22Rv1 (cell line): ENCODE results near the gene CBR3.

Experiments used
- CTCF ChIP-seq: fragments of 450-650 bp; IDR thresholded peaks from 2 replicates; pipeline ENCODE4 v1.5.1; 2017; ENCODE audit warnings: mild to moderate bottlenecking
- ZFX ChIP-seq: fragments of 450-650 bp; IDR thresholded peaks from 2 replicates; pipeline ENCODE4 v1.6.1; 2017; ENCODE audit warnings: antibody characterized with exemption, borderline replicate concordance

DNA sequence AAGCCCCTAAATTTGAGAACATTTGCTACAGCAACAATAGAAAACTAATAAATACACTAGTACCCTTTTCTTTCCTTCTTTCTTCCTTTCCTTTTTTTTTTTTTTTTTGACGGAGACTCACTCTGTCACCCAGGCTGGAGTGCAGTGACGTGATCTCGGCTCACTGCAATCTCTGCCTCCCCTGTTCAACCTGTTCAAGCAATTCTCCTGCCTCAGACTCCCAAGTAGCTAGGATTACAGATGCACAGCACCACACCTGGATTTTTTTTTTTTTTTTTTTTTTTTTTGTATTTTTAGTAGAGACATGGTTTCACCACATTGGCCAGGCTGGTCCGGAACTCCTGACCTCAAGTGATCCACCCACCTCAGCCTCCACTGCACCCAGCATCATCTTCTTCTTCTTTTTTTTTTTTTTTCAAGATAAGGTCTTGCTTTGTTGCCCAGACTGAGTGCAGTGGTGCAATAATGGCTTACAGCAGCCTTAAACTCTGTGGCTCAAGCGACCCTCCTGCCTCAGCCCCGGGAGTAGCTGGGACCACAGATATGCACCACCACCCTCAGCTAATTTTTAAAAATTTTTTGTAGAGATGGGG, 19.6 kb upstream of the CBR3 start:
- TF ChIP-seq CTCF (no peak), ZFX (no peak)
